ENCODE data around the gene HOXA3. TPM values are rescaled to one million over a fixed set of nuclear protein-coding genes. Genes with fewer than 3 reads are reported as not detected.

HOXA3 gene
- total and polyA plus RNA-seq, 2 of the 13 experiments (the other 11 are each of a cell fraction or from before 2014, with no cell fraction given), result 2.9 to 4.6 TPM

DNA sequence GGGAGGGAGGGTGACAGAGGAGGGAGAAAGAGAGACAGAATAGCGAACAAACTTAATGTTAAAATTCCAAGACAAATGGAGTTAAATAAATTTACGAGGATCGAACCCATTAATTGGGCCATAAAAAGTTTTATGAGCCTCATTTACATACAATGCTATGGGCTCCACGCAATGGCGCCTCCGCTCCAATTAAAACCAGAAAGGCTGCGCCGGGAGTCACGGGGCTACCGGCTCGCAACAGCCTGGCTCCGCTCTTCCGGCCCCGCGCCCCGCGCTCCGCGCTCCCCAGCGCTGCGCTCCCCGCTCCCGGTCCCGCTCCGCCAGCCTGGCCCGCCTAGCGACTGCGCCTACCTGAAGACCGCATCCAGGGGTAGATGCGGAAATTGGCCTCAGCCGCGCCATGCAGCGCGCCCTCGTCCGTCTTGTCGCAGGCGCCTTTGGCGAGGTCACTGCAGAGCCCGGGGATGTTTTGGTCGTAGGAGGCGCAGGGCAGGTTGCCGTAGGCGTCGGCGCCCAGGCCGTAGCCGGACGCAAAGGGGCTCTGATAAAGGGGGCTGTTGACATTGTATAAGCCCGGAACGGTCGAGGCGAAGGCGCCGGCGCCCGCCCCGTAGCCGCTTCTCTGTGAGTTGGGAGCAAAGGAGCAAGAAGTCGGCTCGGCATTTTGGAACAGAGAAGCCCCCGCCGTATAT, 3.6 kb upstream of the HOXA3 start:
- no peak for ATAC-seq
- H2AFZ ChIP-seq (ENCODE audit: low read length), result no peak overlapping the region
- H3K4me3 ChIP-seq (replicated peaks in 1 of 3; ENCODE audit: insufficient read depth in 1 of 3, low read depth in 2 of 3, low read length in 3 of 3), result peak overlapping the region; percentile 40 to 48 (median 42); a peak in 5 of 6 replicates
- H3K27me3 ChIP-seq (ENCODE audit: control insufficient read depth in 1 of 2, insufficient read depth in 2 of 2, low read length in 2 of 2), result peaks cover 6 to 61% of the 10 kb centered on the region in 2 experiments
- POLR2A ChIA-PET, result no interaction called here
- intact Hi-C loops (cut with micrococcal nuclease; ENCODE audit: unreplicated experiment) (no loop called here), in situ Hi-C loops (cut with HindIII; ENCODE audit: extremely low pct_ligation_motif_present, low pct_unique_long_range_greater_than_20kb) (loop anchor here (5.0 to 25.0 kb wide), 2 partner anchors 789 to 1069 kb away; no protein-coding TSS in a partner anchor)
- H3K9me3 ChIP-seq (ENCODE audit: low read length), result no peaks in the 10 kb centered on the region
- CTCF ChIA-PET (ENCODE audit: low intra/inter-chr PET ratio, low total read pairs), result no interaction called here
- no peaks in the 10 kb centered on the region for H3K36me3 ChIP-seq (replicated peaks in 1 of 2; ENCODE audit: control insufficient read depth in 1 of 2, insufficient read depth in 2 of 2, low read length in 2 of 2)
- FAIRE-seq, result no peak
- no peak for DNase-seq (ENCODE audit: low spot score)
- 74% methylated on average over 55 of the region's 63 CpGs for WGBS (ENCODE audit: low lambda C conversion rate)
- no peak overlapping the region for H3K27ac ChIP-seq (ENCODE audit: extremely low read length, insufficient read depth, low read length)
- no peak overlapping the region for H3K9ac ChIP-seq (ENCODE audit: insufficient read depth, low read depth, low read length)
- BruUV-seq (replicated peaks), result no TSS peak
- H3K4me2 ChIP-seq (ENCODE audit: low read depth, low read length), result peak overlapping the region; percentile 60
- peaks cover 33% of the 10 kb centered on the region for H3K4me1 ChIP-seq (ENCODE audit: insufficient read depth, low read length)
- H4K20me1 ChIP-seq (ENCODE audit: insufficient read depth, low read length), result no peaks in the 10 kb centered on the region
- H3K79me2 ChIP-seq (ENCODE audit: insufficient read depth, low read length), result no peaks in the 10 kb centered on the region
- TF ChIP-seq, protein P1, sequence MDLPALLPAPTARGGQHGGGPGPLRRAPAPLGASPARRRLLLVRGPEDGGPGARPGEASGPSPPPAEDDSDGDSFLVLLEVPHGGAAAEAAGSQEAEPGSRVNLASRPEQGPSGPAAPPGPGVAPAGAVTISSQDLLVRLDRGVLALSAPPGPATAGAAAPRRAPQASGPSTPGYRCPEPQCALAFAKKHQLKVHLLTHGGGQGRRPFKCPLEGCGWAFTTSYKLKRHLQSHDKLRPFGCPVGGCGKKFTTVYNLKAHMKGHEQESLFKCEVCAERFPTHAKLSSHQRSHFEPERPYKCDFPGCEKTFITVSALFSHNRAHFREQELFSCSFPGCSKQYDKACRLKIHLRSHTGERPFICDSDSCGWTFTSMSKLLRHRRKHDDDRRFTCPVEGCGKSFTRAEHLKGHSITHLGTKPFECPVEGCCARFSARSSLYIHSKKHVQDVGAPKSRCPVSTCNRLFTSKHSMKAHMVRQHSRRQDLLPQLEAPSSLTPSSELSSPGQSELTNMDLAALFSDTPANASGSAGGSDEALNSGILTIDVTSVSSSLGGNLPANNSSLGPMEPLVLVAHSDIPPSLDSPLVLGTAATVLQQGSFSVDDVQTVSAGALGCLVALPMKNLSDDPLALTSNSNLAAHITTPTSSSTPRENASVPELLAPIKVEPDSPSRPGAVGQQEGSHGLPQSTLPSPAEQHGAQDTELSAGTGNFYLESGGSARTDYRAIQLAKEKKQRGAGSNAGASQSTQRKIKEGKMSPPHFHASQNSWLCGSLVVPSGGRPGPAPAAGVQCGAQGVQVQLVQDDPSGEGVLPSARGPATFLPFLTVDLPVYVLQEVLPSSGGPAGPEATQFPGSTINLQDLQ (CRISPR knock-in tag; IDR thresholded peaks at IDR 0.05), result no peak
- no peak for TF ChIP-seq PHF5A (CRISPR knock-in tag; IDR thresholded peaks at IDR 0.05; ENCODE audit: low read depth, unreplicated experiment)
- 0 out of 2 replicates have a peak, but pooled peaks have one; percentile 8 for TF ChIP-seq PHF8 (CRISPR knock-in tag; IDR thresholded peaks at IDR 0.05)
- no peak for TF ChIP-seq GATA4 (IDR thresholded peaks at IDR 0.05; ENCODE audit: borderline replicate concordance, low read depth)
- TF ChIP-seq KMT2B (CRISPR knock-in tag; IDR thresholded peaks at IDR 0.05), result no peak
- TF ChIP-seq, protein P2, sequence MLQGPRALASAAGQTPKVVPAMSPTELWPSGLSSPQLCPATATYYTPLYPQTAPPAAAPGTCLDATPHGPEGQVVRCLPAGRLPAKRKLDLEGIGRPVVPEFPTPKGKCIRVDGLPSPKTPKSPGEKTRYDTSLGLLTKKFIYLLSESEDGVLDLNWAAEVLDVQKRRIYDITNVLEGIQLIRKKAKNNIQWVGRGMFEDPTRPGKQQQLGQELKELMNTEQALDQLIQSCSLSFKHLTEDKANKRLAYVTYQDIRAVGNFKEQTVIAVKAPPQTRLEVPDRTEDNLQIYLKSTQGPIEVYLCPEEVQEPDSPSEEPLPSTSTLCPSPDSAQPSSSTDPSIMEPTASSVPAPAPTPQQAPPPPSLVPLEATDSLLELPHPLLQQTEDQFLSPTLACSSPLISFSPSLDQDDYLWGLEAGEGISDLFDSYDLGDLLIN (CRISPR knock-in tag; IDR thresholded peaks at IDR 0.05; ENCODE audit: borderline replicate concordance), result no peak
- TF ChIP-seq, protein P3, sequence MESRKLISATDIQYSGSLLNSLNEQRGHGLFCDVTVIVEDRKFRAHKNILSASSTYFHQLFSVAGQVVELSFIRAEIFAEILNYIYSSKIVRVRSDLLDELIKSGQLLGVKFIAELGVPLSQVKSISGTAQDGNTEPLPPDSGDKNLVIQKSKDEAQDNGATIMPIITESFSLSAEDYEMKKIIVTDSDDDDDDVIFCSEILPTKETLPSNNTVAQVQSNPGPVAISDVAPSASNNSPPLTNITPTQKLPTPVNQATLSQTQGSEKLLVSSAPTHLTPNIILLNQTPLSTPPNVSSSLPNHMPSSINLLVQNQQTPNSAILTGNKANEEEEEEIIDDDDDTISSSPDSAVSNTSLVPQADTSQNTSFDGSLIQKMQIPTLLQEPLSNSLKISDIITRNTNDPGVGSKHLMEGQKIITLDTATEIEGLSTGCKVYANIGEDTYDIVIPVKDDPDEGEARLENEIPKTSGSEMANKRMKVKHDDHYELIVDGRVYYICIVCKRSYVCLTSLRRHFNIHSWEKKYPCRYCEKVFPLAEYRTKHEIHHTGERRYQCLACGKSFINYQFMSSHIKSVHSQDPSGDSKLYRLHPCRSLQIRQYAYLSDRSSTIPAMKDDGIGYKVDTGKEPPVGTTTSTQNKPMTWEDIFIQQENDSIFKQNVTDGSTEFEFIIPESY (CRISPR knock-in tag; IDR thresholded peaks at IDR 0.05), result peak; percentile 56; the same call in 1 of the 2 replicates
- TF ChIP-seq PITX1 (CRISPR knock-in tag; IDR thresholded peaks at IDR 0.05), result no peak
- TF ChIP-seq ZNF343 (CRISPR knock-in tag; IDR thresholded peaks at IDR 0.05), result no peak
- no peak for TF ChIP-seq HOXD1 (CRISPR knock-in tag; IDR thresholded peaks at IDR 0.05)
- TF ChIP-seq, protein P4, sequence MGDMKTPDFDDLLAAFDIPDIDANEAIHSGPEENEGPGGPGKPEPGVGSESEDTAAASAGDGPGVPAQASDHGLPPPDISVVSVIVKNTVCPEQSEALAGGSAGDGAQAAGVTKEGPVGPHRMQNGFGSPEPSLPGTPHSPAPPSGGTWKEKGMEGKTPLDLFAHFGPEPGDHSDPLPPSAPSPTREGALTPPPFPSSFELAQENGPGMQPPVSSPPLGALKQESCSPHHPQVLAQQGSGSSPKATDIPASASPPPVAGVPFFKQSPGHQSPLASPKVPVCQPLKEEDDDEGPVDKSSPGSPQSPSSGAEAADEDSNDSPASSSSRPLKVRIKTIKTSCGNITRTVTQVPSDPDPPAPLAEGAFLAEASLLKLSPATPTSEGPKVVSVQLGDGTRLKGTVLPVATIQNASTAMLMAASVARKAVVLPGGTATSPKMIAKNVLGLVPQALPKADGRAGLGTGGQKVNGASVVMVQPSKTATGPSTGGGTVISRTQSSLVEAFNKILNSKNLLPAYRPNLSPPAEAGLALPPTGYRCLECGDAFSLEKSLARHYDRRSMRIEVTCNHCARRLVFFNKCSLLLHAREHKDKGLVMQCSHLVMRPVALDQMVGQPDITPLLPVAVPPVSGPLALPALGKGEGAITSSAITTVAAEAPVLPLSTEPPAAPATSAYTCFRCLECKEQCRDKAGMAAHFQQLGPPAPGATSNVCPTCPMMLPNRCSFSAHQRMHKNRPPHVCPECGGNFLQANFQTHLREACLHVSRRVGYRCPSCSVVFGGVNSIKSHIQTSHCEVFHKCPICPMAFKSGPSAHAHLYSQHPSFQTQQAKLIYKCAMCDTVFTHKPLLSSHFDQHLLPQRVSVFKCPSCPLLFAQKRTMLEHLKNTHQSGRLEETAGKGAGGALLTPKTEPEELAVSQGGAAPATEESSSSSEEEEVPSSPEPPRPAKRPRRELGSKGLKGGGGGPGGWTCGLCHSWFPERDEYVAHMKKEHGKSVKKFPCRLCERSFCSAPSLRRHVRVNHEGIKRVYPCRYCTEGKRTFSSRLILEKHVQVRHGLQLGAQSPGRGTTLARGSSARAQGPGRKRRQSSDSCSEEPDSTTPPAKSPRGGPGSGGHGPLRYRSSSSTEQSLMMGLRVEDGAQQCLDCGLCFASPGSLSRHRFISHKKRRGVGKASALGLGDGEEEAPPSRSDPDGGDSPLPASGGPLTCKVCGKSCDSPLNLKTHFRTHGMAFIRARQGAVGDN (CRISPR knock-in tag; IDR thresholded peaks at IDR 0.05), result peak; percentile 45
- TF ChIP-seq ATF7 (IDR thresholded peaks at IDR 0.05), result no peak
- TF ChIP-seq ATF7 (CRISPR knock-in tag; IDR thresholded peaks at IDR 0.05), result no peak

All from HepG2 (cell line).